Memory B cell (primary cell): ENCODE data around the gene PLAGL1.
"Not testable (repeated sequence)": the region's sequence is repeated elsewhere in the genome, so short reads cannot be mapped to it uniquely, and the experiment has no call there.

Experiments
- ATAC-seq: fragments of 150-1000 bp; cut with Tn5 transposase; 2 replicates; pipeline ENCODE4 v1.10.0; 2021; ENCODE audit warnings: low read depth, mild to moderate bottlenecking, moderate library complexity
- DNase-seq, 2 donors: peaks; one replicate each; pipeline ENCODE4 v3.0.0; 2022; ENCODE audit warnings: low spot score in 2 of 2
- H3K27ac Mint-ChIP-seq: one replicate; pipeline ENCODE4 v1.8.0; 2022; ENCODE audit warnings: mild to moderate bottlenecking, moderate library complexity, mixed read lengths
- H3K27me3 Mint-ChIP-seq: one replicate; pipeline ENCODE4 v1.8.0; 2022; ENCODE audit warnings: mixed read lengths
- H3K36me3 Mint-ChIP-seq: one replicate; pipeline ENCODE4 v1.8.0; 2022; ENCODE audit warnings: mild to moderate bottlenecking, mixed read lengths
- H3K4me1 Mint-ChIP-seq: one replicate; pipeline ENCODE4 v1.8.0; 2022; ENCODE audit warnings: mixed read lengths
- H3K4me3 Mint-ChIP-seq: one replicate; pipeline ENCODE4 v1.8.0; 2022; ENCODE audit warnings: mild to moderate bottlenecking, moderate library complexity, mixed read lengths
- H3K9me3 Mint-ChIP-seq: one replicate; pipeline ENCODE4 v1.8.0; 2022; ENCODE audit warnings: mixed read lengths

The PLAGL1 gene

DNA sequence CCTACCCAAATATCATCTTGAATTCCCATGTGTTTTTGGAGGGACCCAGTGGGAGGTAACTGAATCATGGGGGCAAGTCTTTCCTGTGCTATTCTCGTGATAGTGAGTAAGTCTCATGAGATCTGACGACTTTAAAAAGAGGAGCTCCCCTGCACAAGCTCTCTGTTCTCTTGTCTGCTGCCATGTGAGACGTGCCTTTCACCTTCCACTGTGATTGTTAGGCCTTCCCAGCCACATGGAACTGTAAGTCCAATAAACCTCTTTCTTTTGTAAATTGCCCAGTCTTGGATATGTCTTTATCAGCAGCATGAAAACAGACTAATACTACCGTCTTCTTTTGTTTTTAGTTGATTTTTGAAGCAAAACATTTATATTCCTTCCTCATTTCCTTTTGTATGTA lies 91.0 kb downstream of the PLAGL1 start:
- ATAC-seq, H3K4me3 Mint-ChIP-seq, H3K27ac Mint-ChIP-seq, DNase-seq, H3K4me1 Mint-ChIP-seq, H3K27me3 Mint-ChIP-seq: not testable (repeated sequence)
- H3K36me3 Mint-ChIP-seq, result peaks cover 32% of the 10 kb centered on the region
- H3K9me3 Mint-ChIP-seq, result peaks cover 24% of the 10 kb centered on the region

DNA sequence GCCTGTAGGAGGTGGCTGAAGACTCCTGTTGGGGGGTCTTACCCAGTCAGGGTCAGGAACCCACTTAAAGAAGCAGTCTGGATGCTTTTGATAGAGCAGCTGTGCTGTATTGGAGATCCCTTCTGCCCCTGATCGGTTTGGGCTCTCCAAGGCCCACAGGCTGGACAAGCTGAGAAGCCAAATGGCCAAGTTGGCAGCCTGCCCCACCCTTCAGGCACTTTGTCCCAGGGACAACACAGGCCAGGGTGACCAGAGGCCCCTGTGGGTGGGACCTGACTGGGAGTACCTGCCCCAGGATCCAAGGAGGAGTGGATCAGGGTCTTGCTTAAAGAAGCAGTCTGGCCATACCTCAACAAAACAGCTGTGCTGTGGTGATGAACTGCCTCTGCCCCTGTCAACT lies 95.4 kb downstream of the PLAGL1 start:
- Mint-ChIP-seq H3K4me3 (no peak overlapping the region), H3K36me3 (peaks cover 36% of the 10 kb centered on the region), H3K27me3 (no peaks in the 10 kb centered on the region), H3K27ac (no peak overlapping the region), H3K9me3 (peaks cover 20% of the 10 kb centered on the region), H3K4me1 (no peaks in the 10 kb centered on the region)
- ATAC-seq (no peak), DNase-seq (no peak)

DNA sequence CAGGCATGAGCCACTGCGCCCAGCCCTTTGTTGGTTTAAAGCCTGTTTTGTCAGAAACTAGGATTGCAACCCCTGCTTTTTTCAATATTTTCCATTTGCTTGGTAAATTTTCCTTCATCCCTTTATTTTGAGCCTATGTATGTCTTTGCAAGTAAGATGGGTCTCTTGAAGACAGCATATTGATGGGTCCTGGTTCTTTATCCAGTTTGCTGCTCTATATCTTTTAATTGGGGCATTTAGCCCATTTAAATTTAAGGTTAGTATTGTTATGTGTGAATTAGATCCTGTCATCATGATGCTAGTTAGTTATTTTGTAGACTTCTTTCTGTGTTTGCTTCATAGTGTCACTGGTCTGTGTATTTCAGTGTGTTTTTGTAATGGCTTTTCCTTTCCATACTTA lies 97.0 kb downstream of the PLAGL1 start:
- H3K4me1 Mint-ChIP-seq, result no peaks in the 10 kb centered on the region
- H3K9me3 Mint-ChIP-seq, result peaks cover 15% of the 10 kb centered on the region
- ATAC-seq (no peak), DNase-seq (no peak)
- H3K27ac Mint-ChIP-seq, result no peak overlapping the region
- H3K36me3 Mint-ChIP-seq, result peaks cover 34% of the 10 kb centered on the region
- no peaks in the 10 kb centered on the region for H3K27me3 Mint-ChIP-seq
- no peak overlapping the region for H3K4me3 Mint-ChIP-seq

DNA sequence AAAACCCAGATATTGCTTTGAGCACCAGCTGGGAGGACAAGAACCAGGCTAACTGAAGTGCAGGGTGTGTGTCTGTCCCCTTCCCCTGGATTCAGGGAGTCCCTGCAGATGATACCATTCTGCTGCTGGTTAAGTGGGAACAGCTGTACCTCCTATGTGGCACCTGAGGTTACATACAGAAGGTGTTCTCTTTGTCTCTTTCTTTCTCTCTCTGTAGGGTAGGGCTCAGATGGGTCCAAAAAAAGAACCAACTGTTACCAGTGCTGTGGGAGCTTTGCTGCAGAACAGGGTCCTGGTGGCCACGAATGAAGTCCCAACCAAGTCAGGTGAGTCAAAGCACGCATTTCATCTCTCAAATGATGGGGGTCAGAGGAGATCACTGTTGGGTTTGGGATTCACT lies 105.2 kb downstream of the PLAGL1 start:
- Mint-ChIP-seq H3K27ac (no peak overlapping the region), H3K9me3 (no peaks in the 10 kb centered on the region), H3K4me3 (no peak overlapping the region), H3K27me3 (no peaks in the 10 kb centered on the region), H3K36me3 (peaks cover 6% of the 10 kb centered on the region), H3K4me1 (no peaks in the 10 kb centered on the region)
- ATAC-seq, result no peak
- DNase-seq, result no peak

DNA sequence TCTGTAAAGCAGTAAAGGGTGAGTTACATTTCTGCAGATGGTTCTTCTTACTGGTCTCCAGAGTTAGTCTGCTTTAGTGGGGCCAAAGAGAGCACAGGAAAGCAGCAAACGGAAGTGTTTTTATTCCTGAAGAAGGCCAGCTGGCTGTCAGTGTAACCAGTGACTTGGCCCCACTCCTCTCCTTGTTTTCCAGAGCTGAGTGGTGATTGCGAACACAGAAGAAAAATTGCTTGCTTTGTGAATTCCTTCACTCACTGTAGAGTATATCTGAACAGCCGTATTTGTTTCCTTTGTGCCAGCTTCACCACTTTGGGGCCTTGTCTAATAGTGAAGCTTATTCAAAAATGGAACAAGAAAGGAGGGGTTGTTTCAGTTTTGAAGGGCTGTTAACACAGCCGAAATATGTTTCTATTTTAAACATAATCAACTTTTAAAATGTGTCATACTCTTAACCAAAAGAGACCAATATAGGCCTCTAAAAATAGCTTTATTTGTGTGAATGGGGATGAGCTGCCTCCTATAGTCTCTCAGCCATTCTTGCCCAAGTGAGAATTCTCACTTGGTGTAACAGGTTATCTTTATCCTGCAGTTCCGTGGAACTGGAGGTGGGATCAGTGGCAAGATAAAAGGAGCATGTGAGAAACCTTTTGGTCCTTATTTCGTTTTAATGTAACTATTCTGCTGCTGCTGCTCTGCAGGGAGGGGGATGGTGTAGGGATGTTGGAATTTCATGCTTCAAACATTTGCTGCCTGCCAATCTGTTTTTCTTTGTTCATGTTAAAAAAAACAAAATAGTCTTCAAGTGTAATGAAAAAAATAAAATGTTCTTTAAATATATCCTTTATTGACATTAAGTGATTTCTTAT lies 105.9 kb downstream of the PLAGL1 start:
- Mint-ChIP-seq H3K4me1 (no peaks in the 10 kb centered on the region), H3K4me3 (no peak overlapping the region)
- no peak for ATAC-seq

DNA sequence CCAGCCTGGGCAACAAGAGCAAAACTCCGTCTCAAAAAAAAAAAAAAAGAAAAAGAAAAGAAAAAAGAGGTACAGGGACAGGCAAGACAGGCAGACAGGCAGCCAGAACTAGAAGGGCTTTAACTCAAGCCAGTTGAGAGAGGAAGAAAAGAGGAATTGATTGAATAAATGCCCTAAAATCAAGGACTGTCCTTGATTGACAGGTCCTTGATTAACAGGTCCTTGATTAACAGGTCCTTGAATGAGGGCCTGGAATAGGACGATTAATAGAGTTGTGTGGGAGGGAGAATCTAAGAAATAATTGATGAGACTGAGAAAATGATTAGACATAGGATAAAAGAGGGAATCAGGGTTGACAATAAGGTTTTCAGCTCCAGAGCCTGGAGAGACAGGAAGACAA lies 107.7 kb downstream of the PLAGL1 start:
- peaks cover 3% of the 10 kb centered on the region for H3K36me3 Mint-ChIP-seq
- no peaks in the 10 kb centered on the region for H3K27me3 Mint-ChIP-seq
- ATAC-seq (no peak), DNase-seq (no peak)
- H3K4me3 Mint-ChIP-seq, result no peak overlapping the region
- H3K27ac Mint-ChIP-seq, result no peak overlapping the region
- H3K4me1 Mint-ChIP-seq, result no peaks in the 10 kb centered on the region
- no peaks in the 10 kb centered on the region for H3K9me3 Mint-ChIP-seq

More for the DNA sequence above, 105.9 kb downstream of the PLAGL1 start:
- Mint-ChIP-seq H3K9me3 (no peaks in the 10 kb centered on the region), H3K36me3 (peaks cover 3% of the 10 kb centered on the region), H3K27me3 (no peaks in the 10 kb centered on the region), H3K27ac (no peak overlapping the region)
- no peak for DNase-seq

DNA sequence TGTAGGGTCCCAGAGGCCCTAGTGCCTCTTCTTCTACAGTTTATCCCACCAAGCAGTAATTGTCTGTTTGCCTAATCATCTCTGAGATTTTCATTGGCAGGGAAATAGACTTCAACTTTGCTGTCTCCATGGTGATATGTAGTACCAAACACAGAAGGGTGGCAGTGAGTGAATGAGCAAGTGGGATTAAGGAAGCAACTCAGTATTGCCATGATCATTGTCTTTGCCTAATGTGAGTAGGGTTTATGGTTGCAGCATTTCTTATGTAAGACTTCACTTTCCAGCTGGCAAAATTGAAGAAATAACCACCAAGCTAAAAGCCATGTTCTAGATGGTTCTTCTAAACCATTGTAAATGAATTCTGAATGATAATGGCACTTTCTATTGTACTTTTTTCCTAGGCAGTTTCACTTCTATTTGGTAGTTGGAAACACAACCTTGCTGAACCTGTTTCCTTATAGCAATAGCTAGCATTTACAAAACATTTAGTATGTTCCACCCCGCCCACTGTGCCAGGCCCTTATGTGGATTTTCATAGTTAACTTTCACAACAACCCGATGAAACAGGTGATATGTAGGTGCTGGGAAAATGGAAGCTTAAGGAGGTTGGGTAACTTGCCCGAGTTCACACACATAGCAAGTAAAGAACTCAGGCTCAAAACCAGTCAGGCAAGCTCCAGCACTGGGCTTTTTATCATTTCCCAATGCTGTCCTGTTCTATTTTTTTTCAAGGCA lies 111.8 kb downstream of the PLAGL1 start:
- ATAC-seq (no peak), DNase-seq (no peak)
- Mint-ChIP-seq H3K36me3 (peaks cover 3% of the 10 kb centered on the region), H3K4me3 (no peak overlapping the region), H3K27ac (no peak overlapping the region), H3K27me3 (no peaks in the 10 kb centered on the region), H3K4me1 (no peaks in the 10 kb centered on the region), H3K9me3 (no peaks in the 10 kb centered on the region)

DNA sequence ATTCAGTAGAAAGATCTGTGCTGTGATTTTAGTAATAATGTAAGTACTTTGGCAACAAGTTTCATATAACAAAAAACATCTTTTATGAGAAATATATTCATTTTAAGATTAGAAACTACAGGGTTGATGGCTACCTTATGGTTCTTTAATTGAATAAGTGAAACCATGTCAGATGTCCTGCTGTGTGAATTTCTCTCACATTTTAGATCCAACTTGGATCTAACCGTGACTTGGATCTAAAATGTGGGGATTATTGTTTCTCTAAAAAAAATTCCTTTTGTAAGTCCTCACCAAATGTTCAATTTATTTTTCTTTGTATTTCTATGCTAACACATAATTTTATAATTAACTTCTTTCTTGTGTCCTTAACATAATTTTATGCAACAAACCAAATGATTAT lies 113.4 kb downstream of the PLAGL1 start:
- Mint-ChIP-seq H3K36me3 (peaks cover 3% of the 10 kb centered on the region), H3K27ac (no peak overlapping the region), H3K4me3 (no peak overlapping the region), H3K9me3 (no peaks in the 10 kb centered on the region), H3K4me1 (no peaks in the 10 kb centered on the region), H3K27me3 (no peaks in the 10 kb centered on the region)
- ATAC-seq, result no peak
- no peak for DNase-seq
